WTC11 (cell line): ENCODE results near the gene SLC30A5. TPM values are rescaled to one million over a fixed set of nuclear protein-coding genes. Genes with fewer than 3 reads are reported as not detected.

Experiments used
- ATAC-seq: fragments of 200-7000 bp; cut with Tn5 transposase; 2 replicates; pipeline ENCODE4 v1.10.0; 2021; ENCODE audit warnings: mild to moderate bottlenecking, moderate library complexity
- CTCF ChIA-PET: fragments of 300-600 bp; sonication (Branson Sonifier 250); formaldehyde crosslinking; loops from one replicate; lab custom pipeline; 2021; ENCODE audit warnings: antibody characterized with exemption; lab: Charles Lee
- POLR2A ChIA-PET: fragments of 350-600 bp; sonication (Branson Sonifier 250); formaldehyde crosslinking; loops from one replicate; lab custom pipeline; 2021; ENCODE audit warnings: antibody characterized with exemption; lab: Charles Lee
- DNase-seq: peaks from one replicate; pipeline ENCODE4 v3.0.0; 2021; ENCODE audit warnings: low spot score
- H3K27ac Mint-ChIP-seq: 2 replicates; pipeline ENCODE4 v1.8.0; 2021; ENCODE audit warnings: mixed read lengths
- H3K27me3 Mint-ChIP-seq: 2 replicates; pipeline ENCODE4 v1.8.0; 2021; ENCODE audit warnings: low read depth, mild to moderate bottlenecking, moderate library complexity, mixed read lengths
- H3K36me3 Mint-ChIP-seq: 2 replicates; pipeline ENCODE4 v1.8.0; 2021; ENCODE audit warnings: mixed read lengths
- H3K4me1 Mint-ChIP-seq: 2 replicates; pipeline ENCODE4 v1.8.0; 2022; ENCODE audit warnings: mixed read lengths
- H3K4me3 Mint-ChIP-seq: 2 replicates; pipeline ENCODE4 v1.8.0; 2021; ENCODE audit warnings: mild to moderate bottlenecking, moderate library complexity, mixed read lengths
- H3K9me3 Mint-ChIP-seq: 2 replicates; pipeline ENCODE4 v1.8.0; 2021; ENCODE audit warnings: mixed read lengths
- AFF4 ChIP-seq: sonication (generic); formaldehyde crosslinking; IDR thresholded peaks from 2 replicates; pipeline ENCODE4 v1.8.1; 2023; ENCODE audit warnings: mild to moderate bottlenecking, missing genetic modification reagents, borderline replicate concordance
- ARID4B ChIP-seq: sonication (generic); formaldehyde crosslinking; IDR thresholded peaks from 2 replicates; pipeline ENCODE4 v1.8.0; 2023; ENCODE audit warnings: missing genetic modification reagents, mild to moderate bottlenecking, borderline replicate concordance
- EMX1 ChIP-seq: fragments of 250-450 bp; sonication (Bioruptor Pico); IDR thresholded peaks from 2 replicates; pipeline ENCODE4 v1.8.0; 2021; ENCODE audit warnings: mild to moderate bottlenecking
- FOXP4 ChIP-seq: sonication (generic); formaldehyde crosslinking; IDR thresholded peaks from 2 replicates; pipeline ENCODE4 v1.8.0; 2022; ENCODE audit warnings: mild to moderate bottlenecking, missing genetic modification reagents
- GABPB1 ChIP-seq: sonication (generic); formaldehyde crosslinking; IDR thresholded peaks from 2 replicates; pipeline ENCODE4 v1.8.1; 2023; ENCODE audit warnings: mild to moderate bottlenecking, missing genetic modification reagents
- JAZF1 ChIP-seq: fragments of 250-450 bp; sonication (Bioruptor Pico); IDR thresholded peaks from 2 replicates; pipeline ENCODE4 v1.9.0; 2021; ENCODE audit warnings: moderate library complexity, mild to moderate bottlenecking, inconsistent platforms
- MXD4 ChIP-seq: fragments of 250-450 bp; sonication (Bioruptor Pico); IDR thresholded peaks from 2 replicates; pipeline ENCODE4 v1.8.0; 2021; ENCODE audit warnings: mild to moderate bottlenecking, moderate library complexity, borderline replicate concordance
- NFE2L1 ChIP-seq: sonication (generic); formaldehyde crosslinking; IDR thresholded peaks from 2 replicates; pipeline ENCODE4 v1.8.1; 2023; ENCODE audit warnings: missing genetic modification reagents
- OVOL2 ChIP-seq: fragments of 250-450 bp; sonication (Bioruptor Pico); IDR thresholded peaks from 2 replicates; pipeline ENCODE4 v1.9.0; 2021; ENCODE audit warnings: mild to moderate bottlenecking, borderline replicate concordance
- PRDM15 ChIP-seq: sonication (generic); formaldehyde crosslinking; IDR thresholded peaks from 2 replicates; pipeline ENCODE4 v1.8.0; 2022; ENCODE audit warnings: missing genetic modification reagents
- RORB ChIP-seq: fragments of 250-450 bp; sonication (Bioruptor Pico); IDR thresholded peaks from 2 replicates; pipeline ENCODE4 v1.9.0; 2021; ENCODE audit warnings: mild to moderate bottlenecking
- SMAD3 ChIP-seq: sonication (generic); formaldehyde crosslinking; IDR thresholded peaks from 2 replicates; pipeline ENCODE4 v1.8.0; 2022; ENCODE audit warnings: missing genetic modification reagents, mild to moderate bottlenecking, borderline replicate concordance
- SOX15 ChIP-seq: fragments of 250-450 bp; sonication (Bioruptor Pico); IDR thresholded peaks from 2 replicates; pipeline ENCODE4 v1.9.0; 2021; ENCODE audit warnings: mild to moderate bottlenecking
- SP1 ChIP-seq: sonication (generic); formaldehyde crosslinking; conservative IDR thresholded peaks from 2 replicates; pipeline ENCODE4 v1.8.1; 2022; ENCODE audit warnings: missing genetic modification reagents
- STAT6 ChIP-seq: sonication (generic); formaldehyde crosslinking; conservative IDR thresholded peaks from 2 replicates; pipeline ENCODE4 v1.8.1; 2023; ENCODE audit warnings: mild to moderate bottlenecking, low read depth, missing genetic modification reagents, moderate library complexity
- TEAD1 ChIP-seq: sonication (generic); formaldehyde crosslinking; IDR thresholded peaks from 2 replicates; pipeline ENCODE4 v1.8.0; 2022; ENCODE audit warnings: mild to moderate bottlenecking, missing genetic modification reagents
- USF1 ChIP-seq: sonication (generic); formaldehyde crosslinking; IDR thresholded peaks from 2 replicates; pipeline ENCODE4 v1.8.0; 2022; ENCODE audit warnings: mild to moderate bottlenecking, missing genetic modification reagents
- ZBTB43 ChIP-seq: sonication (generic); formaldehyde crosslinking; IDR thresholded peaks from 2 replicates; pipeline ENCODE4 v1.8.1; 2023; ENCODE audit warnings: mild to moderate bottlenecking, missing genetic modification reagents
- ZNF671 ChIP-seq: fragments of 250-450 bp; sonication (Bioruptor Pico); IDR thresholded peaks from 2 replicates; pipeline ENCODE4 v1.8.0; 2021; ENCODE audit warnings: mild to moderate bottlenecking
- total RNA-seq: library from RNA; stranded (reverse); gene quantifications from 3 replicates; pipeline ENCODE4 v1.2.3, GENCODE V29; 2021

The SLC30A5 gene
- total RNA-seq, 1 experiment from 2014 or later = 34.1 TPM

GRCh38 chr5:69140827-69141226 is 47.0 kb downstream of the SLC30A5 start:
- Mint-ChIP-seq H3K4me3 (no peak overlapping the region), H3K4me1 (peaks cover 8% of the 10 kb centered on the region), H3K9me3 (peaks cover 20% of the 10 kb centered on the region), H3K27ac (no peak overlapping the region), H3K36me3 (no peaks in the 10 kb centered on the region), H3K27me3 (no peaks in the 10 kb centered on the region)
- ATAC-seq (no peak), DNase-seq (no peak)
- POLR2A ChIA-PET = interaction anchor here (0.6 kb wide), 1 partner anchor 138 kb away, joined by 3 read pairs; no protein-coding TSS in a partner anchor
- CTCF ChIA-PET = interaction anchor here (1.0 kb wide), 1 partner anchor 48 kb away, joined by 3 read pairs; no protein-coding TSS in a partner anchor
- TF ChIP-seq OVOL2 (CRISPR knock-in tag) (no peak), AFF4 (CRISPR knock-in tag) (no peak), SMAD3 (CRISPR knock-in tag) (no peak), JAZF1 (CRISPR knock-in tag) (no peak), USF1 (CRISPR knock-in tag) (no peak), ZBTB43 (CRISPR knock-in tag) (no peak), EMX1 (CRISPR knock-in tag) (no peak), SP1 (CRISPR knock-in tag) (no peak), RORB (no peak), ZNF671 (CRISPR knock-in tag) (no peak), ARID4B (CRISPR knock-in tag) (no peak), SOX15 (CRISPR knock-in tag) (no peak), FOXP4 (CRISPR knock-in tag) (no peak), GABPB1 (CRISPR knock-in tag) (no peak), MXD4 (CRISPR knock-in tag) (no peak), PRDM15 (CRISPR knock-in tag) (no peak), STAT6 (no peak), TEAD1 (CRISPR knock-in tag) (no peak), NFE2L1 (CRISPR knock-in tag) (no peak)
